Parathyroid adenoma (tissue), 2 donors: ENCODE measurements around the gene PBX4.

Experiments used
- H2AFZ ChIP-seq: fragments of 300-600 bp; sonication (generic); one replicate; pipeline ENCODE4 v1.7.0; 2017; ENCODE audit warnings: antibody characterized with exemption, mild to moderate bottlenecking
- H3K27ac ChIP-seq: fragments of 300-600 bp; sonication (generic); one replicate; pipeline ENCODE4 v1.7.0; 2017
- H3K27me3 ChIP-seq: fragments of 300-600 bp; sonication (generic); one replicate; pipeline ENCODE4 v1.7.0; 2017; ENCODE audit warnings: low read length; ENCODE audit not compliant: control insufficient read depth, insufficient read depth
- H3K36me3 ChIP-seq: fragments of 300-600 bp; sonication (generic); one replicate; pipeline ENCODE4 v1.7.0; 2017; ENCODE audit warnings: low read length; ENCODE audit not compliant: control insufficient read depth, insufficient read depth
- H3K4me1 ChIP-seq: fragments of 300-600 bp; sonication (generic); one replicate; pipeline ENCODE4 v1.7.0; 2017; ENCODE audit warnings: control low read depth
- H3K4me2 ChIP-seq: fragments of 300-600 bp; sonication (generic); one replicate; pipeline ENCODE4 v1.7.0; 2017; ENCODE audit warnings: low read length
- H3K4me3 ChIP-seq: fragments of 300-600 bp; sonication (generic); one replicate; pipeline ENCODE4 v1.7.0; 2017; ENCODE audit warnings: low read depth, low read length
- H3K79me2 ChIP-seq: fragments of 300-600 bp; sonication (generic); one replicate; pipeline ENCODE4 v1.7.0; 2017; ENCODE audit warnings: control low read depth
- H3K9ac ChIP-seq: fragments of 300-600 bp; sonication (generic); one replicate; pipeline ENCODE4 v1.7.0; 2017; ENCODE audit warnings: mild to moderate bottlenecking
- H3K9me3 ChIP-seq: fragments of 300-600 bp; sonication (generic); one replicate; pipeline ENCODE4 v1.7.0; 2017; ENCODE audit warnings: low read length; ENCODE audit not compliant: control insufficient read depth
- CTCF ChIP-seq: fragments of 300-600 bp; sonication (generic); IDR thresholded peaks from one replicate; pipeline ENCODE4 v1.7.0; 2017; ENCODE audit warnings: antibody characterized with exemption, mild to moderate bottlenecking
- donor health status: primary hyperparathyroidism.

Gene PBX4

GRCh38 chr19:19554074-19555023, 64.1 kb downstream of the PBX4 start:
- Histone ChIP-seq H3K9me3 (no peaks in the 10 kb centered on the region), H3K27me3 (no peaks in the 10 kb centered on the region), H3K9ac (no peak overlapping the region), H3K79me2 (no peaks in the 10 kb centered on the region), H3K27ac (no peak overlapping the region), H3K36me3 (no peaks in the 10 kb centered on the region), H3K4me2 (no peak overlapping the region), H2AFZ (no peak overlapping the region), H3K4me3 (no peak overlapping the region), H3K4me1 (no peaks in the 10 kb centered on the region)
- TF ChIP-seq CTCF, result peak; percentile 52

GRCh38 chr19:19553670-19554069, 64.8 kb downstream of the PBX4 start:
- H3K79me2 ChIP-seq, result no peaks in the 10 kb centered on the region
- no peaks in the 10 kb centered on the region for H3K36me3 ChIP-seq
- H3K4me2 ChIP-seq, result no peak overlapping the region
- no peak overlapping the region for H3K9ac ChIP-seq
- H2AFZ ChIP-seq, result no peak overlapping the region
- no peaks in the 10 kb centered on the region for H3K27me3 ChIP-seq
- H3K9me3 ChIP-seq, result no peaks in the 10 kb centered on the region
- no peak for TF ChIP-seq CTCF
- H3K4me3 ChIP-seq, result no peak overlapping the region
- H3K4me1 ChIP-seq, result no peaks in the 10 kb centered on the region
- no peak overlapping the region for H3K27ac ChIP-seq

GRCh38 chr19:19552798-19553197, 65.7 kb downstream of the PBX4 start:
- H3K4me1 ChIP-seq, result no peaks in the 10 kb centered on the region
- H3K9me3 ChIP-seq, result no peaks in the 10 kb centered on the region
- no peak overlapping the region for H3K9ac ChIP-seq
- no peaks in the 10 kb centered on the region for H3K36me3 ChIP-seq
- H3K79me2 ChIP-seq, result no peaks in the 10 kb centered on the region
- no peak overlapping the region for H3K27ac ChIP-seq
- no peaks in the 10 kb centered on the region for H3K27me3 ChIP-seq
- TF ChIP-seq CTCF, result peak; percentile 40
- H3K4me2 ChIP-seq, result no peak overlapping the region
- H3K4me3 ChIP-seq, result no peak overlapping the region
- no peak overlapping the region for H2AFZ ChIP-seq

GRCh38 chr19:19551853-19552192, 66.7 kb downstream of the PBX4 start:
- Histone ChIP-seq H3K36me3 (no peaks in the 10 kb centered on the region), H3K9ac (no peak overlapping the region), H2AFZ (no peak overlapping the region), H3K79me2 (no peaks in the 10 kb centered on the region), H3K27ac (no peak overlapping the region), H3K4me3 (no peak overlapping the region), H3K27me3 (no peaks in the 10 kb centered on the region), H3K4me2 (no peak overlapping the region), H3K4me1 (no peaks in the 10 kb centered on the region), H3K9me3 (no peaks in the 10 kb centered on the region)
- TF ChIP-seq CTCF, result no peak
